Parathyroid adenoma (tissue), 2 donors: Measurements from ENCODE around the gene CCSER1.
"Not testable (repeated sequence)": the region's sequence is repeated elsewhere in the genome, so short reads cannot be mapped to it uniquely, and the experiment has no call there.

Experiments used
- H2AFZ ChIP-seq: fragments of 300-600 bp; sonication (generic); one replicate; pipeline ENCODE4 v1.7.0; 2017; ENCODE audit warnings: antibody characterized with exemption, mild to moderate bottlenecking
- H3K27ac ChIP-seq: fragments of 300-600 bp; sonication (generic); one replicate; pipeline ENCODE4 v1.7.0; 2017
- H3K27me3 ChIP-seq: fragments of 300-600 bp; sonication (generic); one replicate; pipeline ENCODE4 v1.7.0; 2017; ENCODE audit warnings: low read length; ENCODE audit not compliant: control insufficient read depth, insufficient read depth
- H3K36me3 ChIP-seq: fragments of 300-600 bp; sonication (generic); one replicate; pipeline ENCODE4 v1.7.0; 2017; ENCODE audit warnings: low read length; ENCODE audit not compliant: control insufficient read depth, insufficient read depth
- H3K4me1 ChIP-seq: fragments of 300-600 bp; sonication (generic); one replicate; pipeline ENCODE4 v1.7.0; 2017; ENCODE audit warnings: control low read depth
- H3K4me2 ChIP-seq: fragments of 300-600 bp; sonication (generic); one replicate; pipeline ENCODE4 v1.7.0; 2017; ENCODE audit warnings: low read length
- H3K4me3 ChIP-seq: fragments of 300-600 bp; sonication (generic); one replicate; pipeline ENCODE4 v1.7.0; 2017; ENCODE audit warnings: low read depth, low read length
- H3K79me2 ChIP-seq: fragments of 300-600 bp; sonication (generic); one replicate; pipeline ENCODE4 v1.7.0; 2017; ENCODE audit warnings: control low read depth
- H3K9ac ChIP-seq: fragments of 300-600 bp; sonication (generic); one replicate; pipeline ENCODE4 v1.7.0; 2017; ENCODE audit warnings: mild to moderate bottlenecking
- H3K9me3 ChIP-seq: fragments of 300-600 bp; sonication (generic); one replicate; pipeline ENCODE4 v1.7.0; 2017; ENCODE audit warnings: low read length; ENCODE audit not compliant: control insufficient read depth
- TF ChIP-seq, protein P1 (sequence below): fragments of 300-600 bp; sonication (generic); IDR thresholded peaks from one replicate; pipeline ENCODE4 v1.7.0; 2017; ENCODE audit warnings: antibody characterized with exemption, mild to moderate bottlenecking
- donor health status: primary hyperparathyroidism.

The CCSER1 gene

DNA sequence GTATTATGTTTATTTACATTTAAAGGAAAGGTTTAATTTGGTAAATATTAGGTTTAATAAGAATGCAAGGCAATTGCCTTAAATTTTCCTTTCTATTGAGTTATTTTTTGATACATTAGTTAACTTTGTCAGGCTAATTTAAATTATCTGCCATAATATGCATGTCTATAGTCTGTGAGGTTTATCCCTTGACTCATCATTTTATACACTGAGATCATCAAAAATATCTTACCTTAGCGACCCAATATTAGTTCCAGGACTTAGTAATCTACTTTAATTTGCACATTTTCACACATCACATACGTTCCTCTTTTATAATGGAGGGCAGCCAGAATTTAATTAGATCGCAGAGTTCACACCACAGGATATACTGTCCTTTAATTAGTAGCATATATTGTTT is 1177.1 kb downstream of the CCSER1 start:
- Histone ChIP-seq H3K4me1 (no peaks in the 10 kb centered on the region), H3K4me2 (no peak overlapping the region), H3K27me3 (no peaks in the 10 kb centered on the region), H3K79me2 (no peaks in the 10 kb centered on the region), H3K27ac (no peak overlapping the region), H3K9me3 (no peaks in the 10 kb centered on the region), H3K36me3 (no peaks in the 10 kb centered on the region), H2AFZ (no peak overlapping the region), H3K9ac (no peak overlapping the region), H3K4me3 (no peak overlapping the region)
- TF ChIP-seq, protein P1, sequence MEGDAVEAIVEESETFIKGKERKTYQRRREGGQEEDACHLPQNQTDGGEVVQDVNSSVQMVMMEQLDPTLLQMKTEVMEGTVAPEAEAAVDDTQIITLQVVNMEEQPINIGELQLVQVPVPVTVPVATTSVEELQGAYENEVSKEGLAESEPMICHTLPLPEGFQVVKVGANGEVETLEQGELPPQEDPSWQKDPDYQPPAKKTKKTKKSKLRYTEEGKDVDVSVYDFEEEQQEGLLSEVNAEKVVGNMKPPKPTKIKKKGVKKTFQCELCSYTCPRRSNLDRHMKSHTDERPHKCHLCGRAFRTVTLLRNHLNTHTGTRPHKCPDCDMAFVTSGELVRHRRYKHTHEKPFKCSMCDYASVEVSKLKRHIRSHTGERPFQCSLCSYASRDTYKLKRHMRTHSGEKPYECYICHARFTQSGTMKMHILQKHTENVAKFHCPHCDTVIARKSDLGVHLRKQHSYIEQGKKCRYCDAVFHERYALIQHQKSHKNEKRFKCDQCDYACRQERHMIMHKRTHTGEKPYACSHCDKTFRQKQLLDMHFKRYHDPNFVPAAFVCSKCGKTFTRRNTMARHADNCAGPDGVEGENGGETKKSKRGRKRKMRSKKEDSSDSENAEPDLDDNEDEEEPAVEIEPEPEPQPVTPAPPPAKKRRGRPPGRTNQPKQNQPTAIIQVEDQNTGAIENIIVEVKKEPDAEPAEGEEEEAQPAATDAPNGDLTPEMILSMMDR, result no peak

DNA sequence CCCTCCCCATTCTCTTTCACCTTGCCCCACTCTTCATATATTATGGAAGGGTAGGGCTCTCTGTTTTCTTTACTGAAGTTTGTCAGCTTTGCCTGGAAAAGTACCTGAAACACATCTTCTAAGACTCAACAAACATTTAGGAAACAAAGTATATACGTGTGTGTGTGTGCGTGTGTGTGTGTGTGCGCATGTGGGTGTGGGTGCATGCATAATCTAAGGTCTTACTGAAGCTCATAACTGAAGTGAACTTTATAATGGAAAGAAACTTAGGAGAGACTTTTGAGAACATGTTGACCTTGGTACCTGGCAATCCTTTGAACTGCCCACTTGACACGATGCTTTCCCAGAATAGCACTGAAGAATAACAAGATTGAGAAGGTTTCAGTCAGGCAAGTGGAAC is 1190.2 kb downstream of the CCSER1 start:
- H3K4me1 ChIP-seq, result no peaks in the 10 kb centered on the region
- H2AFZ ChIP-seq, result no peak overlapping the region
- no peak overlapping the region for H3K9ac ChIP-seq
- H3K4me3 ChIP-seq, result no peak overlapping the region
- no peak overlapping the region for H3K4me2 ChIP-seq
- H3K27ac ChIP-seq, result no peak overlapping the region
- H3K79me2 ChIP-seq, result no peaks in the 10 kb centered on the region
- H3K36me3 ChIP-seq, result no peaks in the 10 kb centered on the region
- TF ChIP-seq, protein P1, result no peak
- H3K9me3 ChIP-seq, result no peaks in the 10 kb centered on the region
- H3K27me3 ChIP-seq, result no peaks in the 10 kb centered on the region

DNA sequence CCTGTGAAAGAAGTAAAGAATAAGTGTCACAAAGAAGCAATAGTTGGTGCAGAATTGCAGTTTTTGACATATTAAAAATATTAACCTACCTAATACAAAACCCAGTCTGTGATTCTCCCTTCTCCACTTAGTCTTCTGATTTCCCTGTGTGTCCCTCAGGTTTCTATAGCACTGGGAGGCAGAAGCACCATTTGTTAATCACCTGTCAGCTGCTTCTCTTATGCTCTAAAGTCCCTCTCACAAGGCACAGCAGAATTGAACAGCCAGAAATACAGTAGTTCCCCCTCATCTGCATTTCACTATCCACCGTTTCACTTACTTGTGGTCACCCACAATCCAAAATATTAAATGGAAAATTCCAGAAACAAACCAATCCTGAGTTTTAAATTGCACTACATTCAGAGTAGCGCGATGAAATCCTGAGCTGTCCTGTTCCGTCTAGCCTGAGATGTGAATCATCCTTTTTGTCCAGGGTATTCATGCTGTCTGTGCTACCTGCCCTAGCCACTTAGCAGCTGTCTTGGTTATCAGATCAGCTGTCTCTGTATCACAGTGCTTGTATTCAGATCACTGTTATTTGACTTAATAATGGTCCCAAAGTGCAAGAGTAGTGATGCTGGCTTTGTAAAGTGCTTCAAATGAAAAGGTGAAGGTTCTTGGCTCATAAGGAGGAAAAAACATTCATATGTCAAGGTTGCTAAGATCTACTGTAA is 1192.5 kb downstream of the CCSER1 start:
- Histone ChIP-seq H3K36me3 (no peaks in the 10 kb centered on the region), H3K4me3 (no peak overlapping the region), H3K9ac (no peak overlapping the region), H3K4me1 (no peaks in the 10 kb centered on the region), H3K79me2 (no peaks in the 10 kb centered on the region), H3K4me2 (no peak overlapping the region), H3K27ac (no peak overlapping the region), H3K27me3 (no peaks in the 10 kb centered on the region), H2AFZ (no peak overlapping the region), H3K9me3 (no peaks in the 10 kb centered on the region)
- TF ChIP-seq, protein P1, result no peak

DNA sequence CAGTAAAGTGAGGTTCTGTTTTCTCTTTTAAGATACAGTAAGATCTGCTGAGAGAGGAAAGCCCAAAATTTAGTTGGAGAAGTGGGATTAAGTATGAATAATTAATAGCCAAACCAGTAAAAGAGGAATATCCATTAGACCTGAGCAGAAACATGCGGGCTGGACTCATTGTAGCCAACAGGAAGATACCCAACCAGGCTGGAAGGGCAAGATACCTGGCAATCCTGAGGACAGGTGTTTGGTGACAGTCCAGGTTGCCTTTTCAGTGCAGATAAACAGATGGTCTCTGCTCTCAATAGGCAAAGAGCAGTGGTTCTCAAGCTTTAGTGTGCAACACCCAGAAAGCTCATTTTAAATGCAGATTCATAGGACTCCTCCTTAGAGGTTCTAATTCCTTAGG is 1195.8 kb downstream of the CCSER1 start:
- Histone ChIP-seq H3K9me3 (no peaks in the 10 kb centered on the region), H3K4me1 (no peaks in the 10 kb centered on the region), H3K79me2 (no peaks in the 10 kb centered on the region), H3K4me2 (no peak overlapping the region), H3K4me3 (no peak overlapping the region), H3K27ac (no peak overlapping the region), H3K36me3 (no peaks in the 10 kb centered on the region), H3K27me3 (no peaks in the 10 kb centered on the region), H2AFZ (no peak overlapping the region), H3K9ac (no peak overlapping the region)
- TF ChIP-seq, protein P1, result no peak

DNA sequence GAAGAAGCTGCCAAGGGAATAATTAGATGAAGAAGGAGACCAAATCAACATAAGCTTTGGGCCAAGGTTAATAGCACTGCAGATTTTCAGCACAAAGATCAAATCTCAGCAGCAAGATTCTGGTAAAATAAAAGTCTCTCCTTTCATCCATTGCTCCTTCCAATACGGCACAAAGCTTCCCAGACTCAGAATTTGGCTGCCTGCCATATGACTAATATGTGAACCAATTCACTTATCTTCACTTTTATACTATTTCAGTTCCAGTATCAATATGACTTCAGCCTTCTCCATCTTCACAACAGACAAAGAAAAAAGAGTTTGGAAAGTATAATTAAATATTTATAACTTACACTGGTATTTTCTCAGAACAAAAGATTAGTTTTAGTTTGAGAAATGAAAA is 1198.3 kb downstream of the CCSER1 start:
- TF ChIP-seq, protein P1, result no peak
- Histone ChIP-seq H3K9ac (no peak overlapping the region), H3K4me1 (no peaks in the 10 kb centered on the region), H2AFZ (no peak overlapping the region), H3K4me3 (no peak overlapping the region), H3K27ac (no peak overlapping the region), H3K27me3 (no peaks in the 10 kb centered on the region), H3K79me2 (no peaks in the 10 kb centered on the region), H3K9me3 (no peaks in the 10 kb centered on the region), H3K4me2 (no peak overlapping the region), H3K36me3 (no peaks in the 10 kb centered on the region)

DNA sequence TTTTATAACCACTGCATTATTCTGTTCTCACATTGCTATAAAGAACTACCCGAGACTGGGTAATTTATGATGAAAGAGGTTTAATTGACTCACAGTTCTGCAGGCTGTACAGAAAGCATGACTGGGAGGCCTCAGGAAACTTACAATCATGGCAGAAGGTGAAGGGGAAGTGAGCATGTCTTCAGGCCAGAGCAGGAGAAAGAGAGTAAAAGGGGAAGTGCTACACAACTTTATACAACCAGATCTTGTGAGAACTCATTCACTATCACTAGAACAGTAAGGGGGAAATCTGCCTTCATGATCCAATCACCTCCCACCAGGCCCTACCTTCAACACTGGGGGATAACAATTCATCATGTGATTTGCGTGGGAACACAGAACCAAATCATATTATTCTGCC is 1199.0 kb downstream of the CCSER1 start:
- H3K4me1 ChIP-seq, H3K36me3 ChIP-seq, H3K9ac ChIP-seq, H3K79me2 ChIP-seq, H3K9me3 ChIP-seq, H3K4me3 ChIP-seq, H3K27me3 ChIP-seq, H2AFZ ChIP-seq, H3K4me2 ChIP-seq, H3K27ac ChIP-seq: not testable (repeated sequence)
